BJ (cell line): ENCODE measurements around the gene HEG1. TPM values are rescaled to one million over a fixed set of nuclear protein-coding genes. Genes with fewer than 3 reads are reported as not detected.

Source experiments
- CTCF ChIA-PET: fragments of 350-600 bp; formaldehyde crosslinking; extraction: SDS; loops from one replicate; lab custom pipeline; 2021; ENCODE audit warnings: antibody characterized with exemption, inconsistent platforms; lab: Yijun Ruan, JAX
- POLR2A ChIA-PET: fragments of 300-600 bp; sonication (Branson Sonifier 250); formaldehyde crosslinking; extraction: SDS; loops from one replicate; lab custom pipeline; 2021; ENCODE audit warnings: antibody characterized with exemption; lab: Charles Lee
- DNase-seq: peaks from one replicate; pipeline ENCODE4 v3.0.0-alpha.2; 2011; ENCODE audit warnings: low read depth
- H3K27me3 ChIP-seq: 2 replicates; pipeline ENCODE4 v1.6.0; 2011; ENCODE audit warnings: low read length; ENCODE audit not compliant: control insufficient read depth, insufficient read depth
- H3K36me3 ChIP-seq: 2 replicates; pipeline ENCODE4 v1.5.1; 2011; ENCODE audit warnings: low read length; ENCODE audit not compliant: control insufficient read depth, insufficient read depth
- H3K4me3 ChIP-seq: 2 replicates; pipeline ENCODE4 v1.5.1; 2011; ENCODE audit warnings: low read depth, mild to moderate bottlenecking, control low read depth, low read length
- CTCF ChIP-seq: IDR thresholded peaks from 2 replicates; pipeline ENCODE4 v1.5.1; 2011; ENCODE audit warnings: low read depth, mild to moderate bottlenecking, control low read depth, inconsistent platforms, low read length, moderate library complexity; ENCODE audit not compliant: insufficient read depth
- polyA plus RNA-seq: library from polyadenylated mRNA; depleted of rRNA; stranded (reverse); fragments of >200 nt; gene quantifications from 2 replicates; pipeline ENCODE4 v1.2.3, GENCODE V29; 2011

Gene HEG1
- polyA plus RNA-seq, 1 experiment = 94.7 TPM

GRCh38 chr3:125069968-125070745 is 14.4 kb upstream of the HEG1 start:
- CTCF ChIA-PET = interaction anchor here (0.6 to 1.3 kb wide), 2 partner anchors 9 to 109 kb away, joined by 3 to 5 read pairs; no protein-coding TSS in a partner anchor
- no peak for TF ChIP-seq CTCF
- Histone ChIP-seq H3K36me3 (no peaks in the 10 kb centered on the region), H3K27me3 (no peaks in the 10 kb centered on the region), H3K4me3 (no peak overlapping the region)
- no peak for DNase-seq
- POLR2A ChIA-PET = no interaction called here

GRCh38 chr3:125069452-125069851 is 13.7 kb upstream of the HEG1 start:
- POLR2A ChIA-PET = no interaction called here
- no peak for TF ChIP-seq CTCF

GRCh38 chr3:125068265-125068664 is 12.5 kb upstream of the HEG1 start:
- POLR2A ChIA-PET = no interaction called here
- TF ChIP-seq CTCF = no peak
- H3K36me3 ChIP-seq = no peaks in the 10 kb centered on the region
- H3K27me3 ChIP-seq = no peaks in the 10 kb centered on the region
- CTCF ChIA-PET = interaction anchor here (0.7 kb wide), 1 partner anchor 40 kb away, joined by 3 read pairs; no protein-coding TSS in a partner anchor
- H3K4me3 ChIP-seq = no peak overlapping the region
- no peak for DNase-seq

More at GRCh38 chr3:125069452-125069851, 13.7 kb upstream of the HEG1 start:
- DNase-seq = no peak
- no peaks in the 10 kb centered on the region for H3K36me3 ChIP-seq
- no peak overlapping the region for H3K4me3 ChIP-seq
- CTCF ChIA-PET = interaction anchor here (0.6 to 1.3 kb wide), 2 partner anchors 10 to 110 kb away, joined by 3 to 5 read pairs; no protein-coding TSS in a partner anchor
- no peaks in the 10 kb centered on the region for H3K27me3 ChIP-seq

GRCh38 chr3:125067225-125067624 is 11.4 kb upstream of the HEG1 start:
- ChIA-PET CTCF (no interaction called here), POLR2A (no interaction called here)
- no peaks in the 10 kb centered on the region for H3K27me3 ChIP-seq

More at GRCh38 chr3:125067225-125067624, 11.4 kb upstream of the HEG1 start:
- Histone ChIP-seq H3K36me3 (no peaks in the 10 kb centered on the region), H3K4me3 (no peak overlapping the region)
- no peak for DNase-seq
- no peak for TF ChIP-seq CTCF
